ENCODE data around the gene GABRG3.

Gene GABRG3

GRCh38 chr15:27429577-27429976, 458.6 kb downstream of the GABRG3 start:
- no peak overlapping the region for H3K9ac ChIP-seq (ENCODE audit: low read depth, low read length)
- H3K4me1 ChIP-seq (ENCODE audit: insufficient read depth, low read length), result no peaks in the 10 kb centered on the region

GRCh38 chr15:27433604-27434003, 462.6 kb downstream of the GABRG3 start:
- Histone ChIP-seq H3K9me3 (ENCODE audit: insufficient read depth, low read depth, low read length) (peaks cover 11% of the 10 kb centered on the region; the same call in 1 of the 2 replicates), H3K27me3 (ENCODE audit: insufficient read depth, low read length) (no peaks in the 10 kb centered on the region), H3K27ac (ENCODE audit: low read depth, low read length) (no peak overlapping the region), H3K4me1 (ENCODE audit: insufficient read depth, low read length) (no peaks in the 10 kb centered on the region), H3K4me3 (ENCODE audit: low read length) (no peak overlapping the region), H3K36me3 (ENCODE audit: insufficient read depth, low read length) (no peaks in the 10 kb centered on the region), H3K9ac (ENCODE audit: low read depth, low read length) (no peak overlapping the region)
- WGBS, result 89% methylated on average over 4 of the region's 4 CpGs

More at GRCh38 chr15:27429577-27429976, 458.6 kb downstream of the GABRG3 start:
- 97% methylated on average over 4 of the region's 4 CpGs for WGBS
- H3K27ac ChIP-seq (ENCODE audit: low read depth, low read length), result no peak overlapping the region
- H3K36me3 ChIP-seq (ENCODE audit: insufficient read depth, low read length), result no peaks in the 10 kb centered on the region
- peaks cover 11% of the 10 kb centered on the region; the same call in 1 of the 2 replicates for H3K9me3 ChIP-seq (ENCODE audit: insufficient read depth, low read depth, low read length)
- no peaks in the 10 kb centered on the region for H3K27me3 ChIP-seq (ENCODE audit: insufficient read depth, low read length)
- no peak overlapping the region for H3K4me3 ChIP-seq (ENCODE audit: low read length)

DNA sequence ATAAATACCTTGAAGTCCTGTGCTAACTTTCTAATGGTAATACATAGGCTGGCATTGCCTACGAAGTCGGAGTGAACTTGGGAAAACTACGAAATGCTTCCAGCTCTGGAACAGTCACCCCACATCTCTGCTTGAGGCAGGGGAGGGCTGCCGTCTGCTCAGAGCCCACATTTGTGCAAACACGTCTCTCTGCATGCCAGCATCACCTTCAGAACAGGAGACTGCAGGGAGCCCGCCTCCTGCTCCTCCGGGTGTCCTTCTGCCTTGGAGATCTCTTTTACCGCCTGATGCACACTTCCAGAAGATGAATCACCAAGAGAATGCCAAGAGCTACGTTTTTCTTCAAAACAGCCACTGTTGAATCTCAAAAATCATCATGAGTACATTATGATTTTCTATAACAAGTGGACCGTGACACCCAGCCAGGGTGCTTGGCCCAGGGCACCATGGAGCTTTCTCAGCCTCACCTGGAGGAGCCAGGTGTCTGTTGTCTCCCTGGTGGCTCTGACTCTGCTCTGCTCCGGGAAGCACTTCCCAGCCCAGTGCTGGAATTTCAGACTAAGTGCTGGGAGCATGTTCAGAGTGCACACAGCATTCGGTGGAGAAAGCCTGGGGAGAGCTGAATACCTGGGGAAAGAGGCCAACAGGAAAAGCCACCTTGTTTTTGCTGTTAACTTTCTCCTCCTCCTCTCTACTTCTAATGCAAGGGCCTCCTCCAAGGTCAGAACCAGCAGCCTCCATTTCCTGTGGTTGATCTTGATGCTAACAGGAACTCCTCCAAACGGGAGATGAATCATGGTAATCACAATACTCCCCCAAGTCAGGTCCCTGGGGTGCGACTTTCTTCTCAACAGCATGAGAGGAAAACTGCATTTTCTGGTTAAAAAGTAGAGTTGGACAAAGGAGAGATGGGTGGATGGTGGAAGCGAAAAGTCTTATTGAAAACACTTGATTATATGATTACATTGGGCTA, 467.7 kb downstream of the GABRG3 start:
- H3K9ac ChIP-seq (ENCODE audit: low read depth, low read length), result no peak overlapping the region
- H3K27me3 ChIP-seq (ENCODE audit: insufficient read depth, low read length), result no peaks in the 10 kb centered on the region
- no peak overlapping the region for H3K27ac ChIP-seq (ENCODE audit: low read depth, low read length)
- no peaks in the 10 kb centered on the region; the same call in 1 of the 2 replicates for H3K9me3 ChIP-seq (ENCODE audit: insufficient read depth, low read depth, low read length)
- 91% methylated on average over 15 of the region's 15 CpGs for WGBS
- no peaks in the 10 kb centered on the region for H3K4me1 ChIP-seq (ENCODE audit: insufficient read depth, low read length)
- H3K4me3 ChIP-seq (ENCODE audit: low read length), result no peak overlapping the region
- no peaks in the 10 kb centered on the region for H3K36me3 ChIP-seq (ENCODE audit: insufficient read depth, low read length)

- Histone ChIP-seq H3K27ac (ENCODE audit: low read depth, low read length) (no peak overlapping the region), H3K9me3 (ENCODE audit: insufficient read depth, low read depth, low read length) (no peaks in the 10 kb centered on the region), H3K36me3 (ENCODE audit: insufficient read depth, low read length) (no peaks in the 10 kb centered on the region), H3K27me3 (ENCODE audit: insufficient read depth, low read length) (no peaks in the 10 kb centered on the region), H3K9ac (ENCODE audit: low read depth, low read length) (no peak overlapping the region), H3K4me1 (ENCODE audit: insufficient read depth, low read length) (no peaks in the 10 kb centered on the region), H3K4me3 (ENCODE audit: low read length) (no peak overlapping the region)
- 86% methylated on average over 2 of the region's 2 CpGs for WGBS
These were observed 470.1 kb downstream of the GABRG3 start for GRCh38 chr15:27441120-27441519.

DNA sequence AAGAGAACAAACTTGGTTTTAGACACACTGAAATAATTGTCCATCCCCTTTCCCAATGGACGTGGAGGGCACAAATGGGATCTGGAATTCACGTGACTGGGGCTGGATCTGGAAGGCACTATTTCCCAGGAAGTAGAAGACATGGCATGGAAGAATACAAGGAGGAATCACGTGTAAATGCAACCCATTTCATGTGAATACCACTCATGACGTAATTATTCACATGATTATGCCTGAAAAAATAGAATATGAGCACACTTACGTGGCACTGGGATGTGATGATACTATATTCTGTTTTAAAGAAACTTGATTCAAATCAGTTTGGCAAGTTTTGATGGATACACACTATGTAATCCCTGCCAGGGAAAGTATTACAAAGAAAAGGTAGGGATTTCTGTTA, 477.3 kb downstream of the GABRG3 start:
- H3K9me3 ChIP-seq (ENCODE audit: insufficient read depth, low read depth, low read length), result 0 out of 2 replicates have a peak, but pooled peaks cover 3% of the 10 kb centered on the region
- no peaks in the 10 kb centered on the region for H3K4me1 ChIP-seq (ENCODE audit: insufficient read depth, low read length)
- no peaks in the 10 kb centered on the region for H3K27me3 ChIP-seq (ENCODE audit: insufficient read depth, low read length)
- H3K36me3 ChIP-seq (ENCODE audit: insufficient read depth, low read length), result no peaks in the 10 kb centered on the region
- H3K9ac ChIP-seq (ENCODE audit: low read depth, low read length), result no peak overlapping the region
- 98% methylated on average over 5 of the region's 5 CpGs for WGBS
- H3K4me3 ChIP-seq (ENCODE audit: low read length), result no peak overlapping the region
- H3K27ac ChIP-seq (ENCODE audit: low read depth, low read length), result no peak overlapping the region

- H3K9ac ChIP-seq (ENCODE audit: low read depth, low read length), result no peak overlapping the region
- H3K27me3 ChIP-seq (ENCODE audit: insufficient read depth, low read length), result no peaks in the 10 kb centered on the region
- no peak overlapping the region for H3K4me3 ChIP-seq (ENCODE audit: low read length)
- WGBS, result 80% methylated on average over 4 of the region's 4 CpGs
- H3K9me3 ChIP-seq (ENCODE audit: insufficient read depth, low read depth, low read length), result 0 out of 2 replicates have a peak, but pooled peaks cover 3% of the 10 kb centered on the region
- no peak overlapping the region for H3K27ac ChIP-seq (ENCODE audit: low read depth, low read length)
- no peaks in the 10 kb centered on the region for H3K36me3 ChIP-seq (ENCODE audit: insufficient read depth, low read length)
- H3K4me1 ChIP-seq (ENCODE audit: insufficient read depth, low read length), result no peaks in the 10 kb centered on the region
These were observed 478.0 kb downstream of the GABRG3 start for GRCh38 chr15:27448986-27449385.

GRCh38 chr15:27449941-27450340, 479.0 kb downstream of the GABRG3 start:
- H3K27me3 ChIP-seq (ENCODE audit: insufficient read depth, low read length), result no peaks in the 10 kb centered on the region
- 0 out of 2 replicates have a peak, but pooled peaks cover 3% of the 10 kb centered on the region for H3K9me3 ChIP-seq (ENCODE audit: insufficient read depth, low read depth, low read length)
- H3K27ac ChIP-seq (ENCODE audit: low read depth, low read length), result no peak overlapping the region
- H3K36me3 ChIP-seq (ENCODE audit: insufficient read depth, low read length), result no peaks in the 10 kb centered on the region
- no peak overlapping the region for H3K9ac ChIP-seq (ENCODE audit: low read depth, low read length)
- H3K4me1 ChIP-seq (ENCODE audit: insufficient read depth, low read length), result no peaks in the 10 kb centered on the region
- H3K4me3 ChIP-seq (ENCODE audit: low read length), result no peak overlapping the region
- WGBS, result 92% methylated on average over 5 of the region's 5 CpGs

DNA sequence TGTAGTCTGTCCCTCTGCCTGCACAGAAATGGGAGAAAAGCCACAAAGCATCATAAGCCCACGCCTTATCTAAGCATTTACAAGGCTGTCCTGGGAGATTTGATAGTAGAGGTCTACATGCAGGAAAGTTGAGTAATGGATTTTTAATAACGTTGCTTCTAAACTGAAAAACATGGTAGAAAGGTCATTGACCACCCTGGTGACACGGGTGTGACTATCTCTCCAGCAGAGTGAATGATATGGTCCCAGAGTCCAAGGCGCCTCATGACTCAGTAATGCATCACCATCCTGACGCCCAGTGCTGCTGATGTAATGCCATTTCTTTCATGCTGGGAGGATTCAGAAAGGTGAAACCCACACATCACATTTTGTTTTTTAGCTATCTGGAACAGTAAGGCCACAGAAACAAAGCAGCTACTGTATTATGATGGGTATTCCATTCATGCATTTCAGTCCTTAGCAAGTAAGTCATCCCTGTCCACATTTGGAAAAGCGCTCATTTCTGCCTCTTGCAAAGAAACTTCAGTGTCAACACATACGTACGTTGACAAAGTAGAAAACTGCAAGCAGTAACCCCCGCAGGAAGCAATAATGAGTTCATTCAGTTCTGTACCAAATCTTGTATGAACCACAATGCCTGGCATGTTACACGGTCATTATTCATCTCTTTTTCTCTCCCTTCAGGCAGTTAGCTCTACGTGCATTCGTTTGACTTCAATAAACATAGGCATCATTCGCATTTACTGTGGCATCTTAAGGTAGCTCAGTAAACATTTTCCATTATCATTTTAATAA, 483.5 kb downstream of the GABRG3 start:
- WGBS, result 87% methylated on average over 13 of the region's 13 CpGs
- Histone ChIP-seq H3K9me3 (ENCODE audit: insufficient read depth, low read depth, low read length) (no peaks in the 10 kb centered on the region), H3K27ac (ENCODE audit: low read depth, low read length) (no peak overlapping the region), H3K36me3 (ENCODE audit: insufficient read depth, low read length) (no peaks in the 10 kb centered on the region), H3K4me3 (ENCODE audit: low read length) (no peak overlapping the region), H3K4me1 (ENCODE audit: insufficient read depth, low read length) (no peaks in the 10 kb centered on the region), H3K9ac (ENCODE audit: low read depth, low read length) (no peak overlapping the region), H3K27me3 (ENCODE audit: insufficient read depth, low read length) (no peaks in the 10 kb centered on the region)

DNA sequence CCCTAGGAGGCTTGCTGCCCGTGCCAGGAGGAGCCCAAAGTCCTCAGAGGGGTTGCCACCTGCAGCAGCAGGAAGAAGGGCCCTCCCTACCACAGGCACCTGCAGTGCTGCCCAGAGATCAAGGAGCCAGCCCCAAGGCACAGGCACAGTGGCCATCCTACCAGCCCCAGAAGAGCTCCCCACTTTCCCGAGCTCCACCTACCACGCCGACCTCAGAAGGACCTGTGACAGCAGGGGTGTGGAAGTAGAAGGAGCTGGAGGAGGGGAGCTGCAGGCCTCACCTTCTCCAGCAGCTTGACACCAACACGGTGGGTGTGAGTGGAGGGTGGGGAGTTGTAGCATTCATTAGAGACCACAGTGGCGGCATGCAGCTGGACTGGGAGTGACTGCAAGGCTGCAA, 485.8 kb downstream of the GABRG3 start:
- Histone ChIP-seq H3K9ac (ENCODE audit: low read depth, low read length) (no peak overlapping the region), H3K36me3 (ENCODE audit: insufficient read depth, low read length) (no peaks in the 10 kb centered on the region), H3K27me3 (ENCODE audit: insufficient read depth, low read length) (no peaks in the 10 kb centered on the region), H3K9me3 (ENCODE audit: insufficient read depth, low read depth, low read length) (no peaks in the 10 kb centered on the region), H3K4me3 (ENCODE audit: low read length) (no peak overlapping the region), H3K4me1 (ENCODE audit: insufficient read depth, low read length) (no peaks in the 10 kb centered on the region), H3K27ac (ENCODE audit: low read depth, low read length) (no peak overlapping the region)
- 90% methylated on average over 6 of the region's 6 CpGs for WGBS

DNA sequence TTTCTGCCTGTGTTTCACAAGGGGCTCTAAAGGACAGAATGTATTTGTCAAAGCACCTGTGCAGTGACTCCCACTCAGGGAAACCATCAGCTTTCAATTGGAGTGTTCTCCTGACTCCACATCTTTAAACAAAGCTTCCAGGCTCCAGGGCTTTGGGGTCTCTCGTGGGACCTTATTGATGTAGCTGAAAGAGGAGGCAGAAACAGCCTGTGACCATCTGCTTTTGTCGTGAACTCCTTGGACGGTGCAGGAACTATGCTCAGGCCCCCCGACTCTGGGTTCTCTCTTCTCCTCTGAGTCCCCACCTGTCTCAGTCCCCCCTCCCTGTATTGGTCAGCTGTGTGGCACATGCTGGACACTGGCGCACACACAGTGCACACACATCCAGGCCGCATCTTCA, 486.8 kb downstream of the GABRG3 start:
- no peak overlapping the region for H3K9ac ChIP-seq (ENCODE audit: low read depth, low read length)
- H3K27ac ChIP-seq (ENCODE audit: low read depth, low read length), result no peak overlapping the region
- no peaks in the 10 kb centered on the region for H3K4me1 ChIP-seq (ENCODE audit: insufficient read depth, low read length)
- no peaks in the 10 kb centered on the region for H3K9me3 ChIP-seq (ENCODE audit: insufficient read depth, low read depth, low read length)
- no peak overlapping the region for H3K4me3 ChIP-seq (ENCODE audit: low read length)
- no peaks in the 10 kb centered on the region for H3K27me3 ChIP-seq (ENCODE audit: insufficient read depth, low read length)
- WGBS, result 94% methylated on average over 6 of the region's 6 CpGs
- H3K36me3 ChIP-seq (ENCODE audit: insufficient read depth, low read length), result no peaks in the 10 kb centered on the region

Data from HUES64 (cell line).